GOT3 (cell line): ENCODE data around the gene ZNF333.

Experiments
- DNase-seq: peaks from one replicate; lab custom pipeline; 2025; ENCODE audit warnings: mixed read lengths; lab: John Stamatoyannopoulos, UW

ZNF333 gene

DNA sequence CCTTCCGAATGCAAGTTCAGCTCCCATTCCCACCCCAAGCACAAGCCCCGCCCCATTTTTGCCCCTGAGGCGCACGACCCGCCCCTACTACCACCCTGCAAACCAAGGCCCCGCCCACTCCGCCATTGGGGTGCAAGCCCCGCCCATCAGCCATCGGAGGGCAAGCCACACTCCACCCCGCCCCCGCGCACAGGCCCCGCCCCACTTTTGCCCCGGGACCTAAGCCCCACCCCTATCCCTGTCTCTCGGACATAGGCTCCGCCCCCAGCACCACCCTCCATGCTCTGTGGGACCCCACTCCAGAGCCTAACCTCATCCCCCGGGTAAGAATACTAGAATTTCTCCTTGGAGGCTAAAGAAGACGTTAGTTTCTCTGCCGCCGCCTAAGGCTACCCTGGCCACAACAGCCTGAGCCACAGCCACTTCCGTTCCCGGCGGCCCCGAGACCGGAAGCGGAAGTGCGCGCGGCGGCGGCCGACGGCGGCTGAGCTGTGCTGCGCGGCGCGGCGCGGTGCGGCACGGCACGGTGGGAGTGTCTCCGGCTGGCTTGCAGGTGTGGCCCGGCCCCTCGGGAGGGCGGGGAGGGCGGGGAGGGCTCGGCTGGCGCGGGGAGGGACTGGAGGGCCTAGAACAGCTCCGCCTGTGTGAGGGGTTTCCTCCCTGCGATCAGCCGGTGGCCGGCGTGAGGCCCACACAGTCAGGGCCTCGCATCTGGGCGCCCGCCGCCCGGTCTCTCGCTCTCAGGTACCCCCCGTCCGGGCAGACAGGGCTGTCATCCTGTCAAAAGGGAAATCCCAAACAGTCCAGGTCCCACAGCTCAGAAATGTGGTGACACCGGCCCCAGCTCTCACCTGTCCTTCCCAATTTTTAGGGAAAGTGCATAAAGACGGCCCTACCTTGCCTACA lies at the start of gene ZNF333:
ZNF333 (plus strand) TSS at position 451 of the 906 bp plus-strand sequence. CDS start 3,444 bp downstream, outside the sequence.
- DNase-seq, result peak; percentile 82

- DNase-seq, result no peak
Measured at GRCh38 chr19:14648506-14648905, 41.3 kb upstream of the ZNF333 start.

GRCh38 chr19:14649020-14649419 lies 40.8 kb upstream of the ZNF333 start:
- DNase-seq, result no peak

DNA sequence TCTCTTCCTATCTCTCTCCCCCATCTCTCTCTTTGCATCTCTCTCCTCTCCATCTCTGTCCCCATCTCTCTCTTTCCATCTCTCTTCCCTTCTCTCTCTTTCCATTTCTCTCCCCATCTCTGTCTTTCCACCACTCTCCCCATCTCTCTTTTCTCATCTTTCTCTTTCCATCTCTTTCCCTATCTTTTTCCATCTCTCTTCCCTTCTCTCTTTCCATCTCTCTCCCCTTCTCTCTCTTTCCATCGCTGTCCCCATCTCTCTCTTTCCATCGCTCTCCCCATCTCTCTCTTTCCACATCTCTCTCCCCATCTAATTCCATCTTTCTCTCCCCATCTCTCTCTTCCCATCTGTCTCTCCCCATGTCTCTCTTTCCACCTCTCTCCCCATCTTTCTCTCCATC lies 39.7 kb upstream of the ZNF333 start:
- no peak for DNase-seq

DNA sequence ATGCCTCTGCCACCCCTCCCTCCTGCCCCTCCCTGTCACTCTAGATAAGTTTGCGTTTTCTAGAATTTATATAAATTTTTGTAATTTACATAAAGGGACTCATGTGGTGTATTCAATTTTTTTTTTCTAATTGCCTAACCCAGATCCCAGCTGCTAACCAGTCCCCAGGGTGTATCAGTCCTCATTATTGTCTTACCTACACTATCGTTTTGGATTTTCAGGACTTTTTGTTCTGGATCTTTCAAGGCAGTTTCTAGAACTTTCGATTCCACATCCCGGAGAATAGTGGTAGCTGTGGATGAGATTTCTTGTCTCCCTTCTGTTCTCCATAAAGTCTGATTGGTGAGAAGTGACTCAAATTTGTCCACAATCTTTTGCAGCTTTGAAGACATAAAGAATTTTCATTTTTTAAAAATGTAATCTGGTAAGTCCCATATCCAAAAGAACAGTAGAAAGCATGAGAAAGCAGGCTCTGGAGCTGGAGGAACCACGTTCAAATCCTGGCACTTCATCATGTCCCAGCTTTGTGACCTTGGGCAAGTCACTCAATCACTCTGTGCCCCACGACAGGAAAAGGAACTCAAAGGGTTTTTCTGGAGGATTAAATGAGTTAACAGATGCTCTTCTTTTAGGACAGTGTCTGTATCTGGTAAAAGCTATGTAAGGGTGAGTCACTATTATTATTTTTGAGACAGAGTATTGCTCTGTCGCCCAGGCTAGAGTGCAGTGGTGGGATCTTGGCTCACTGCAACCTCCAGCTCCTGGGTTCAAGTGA lies 34.9 kb upstream of the ZNF333 start:
- no peak for DNase-seq

- DNase-seq, result no peak
Measured at GRCh38 chr19:14655726-14656125, 34.1 kb upstream of the ZNF333 start.

GRCh38 chr19:14659874-14660489 lies 29.9 kb upstream of the ZNF333 start:
- no peak for DNase-seq

GRCh38 chr19:14661372-14661924 lies 28.4 kb upstream of the ZNF333 start:
- DNase-seq, result no peak

GRCh38 chr19:14669940-14670339 lies 19.9 kb upstream of the ZNF333 start:
- DNase-seq, result no peak

DNA sequence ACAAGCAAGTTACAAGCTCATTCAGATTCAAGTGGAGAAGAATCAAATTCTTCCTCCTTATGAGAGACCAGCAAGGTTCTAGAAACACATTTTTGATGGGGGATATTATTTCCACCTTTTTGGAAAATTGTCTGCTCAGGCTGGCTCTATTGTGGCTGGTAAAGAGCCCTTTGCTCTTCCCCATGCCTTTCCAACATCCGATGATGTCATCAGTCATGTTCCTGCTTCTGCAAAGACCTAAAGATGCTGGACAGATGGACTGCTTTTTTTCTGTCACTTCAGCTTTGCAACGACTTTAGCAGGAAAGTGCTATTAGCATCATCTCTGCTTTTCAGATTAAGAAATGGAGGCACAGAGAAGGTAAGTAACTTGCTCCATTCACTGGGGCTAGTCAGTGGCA lies 19.4 kb upstream of the ZNF333 start:
- DNase-seq, result no peak

GRCh38 chr19:14672188-14672872 lies 17.5 kb upstream of the ZNF333 start:
- DNase-seq, result no peak

GRCh38 chr19:14673088-14673487 lies 16.8 kb upstream of the ZNF333 start:
- DNase-seq, result no peak

GRCh38 chr19:14674764-14675163 lies 15.1 kb upstream of the ZNF333 start, which contains the start of gene ADGRE3:
ADGRE3 (minus strand) TSS chr19:14674844; CDS start chr19:14674770, 74 bp downstream.
- DNase-seq, result no peak

DNA sequence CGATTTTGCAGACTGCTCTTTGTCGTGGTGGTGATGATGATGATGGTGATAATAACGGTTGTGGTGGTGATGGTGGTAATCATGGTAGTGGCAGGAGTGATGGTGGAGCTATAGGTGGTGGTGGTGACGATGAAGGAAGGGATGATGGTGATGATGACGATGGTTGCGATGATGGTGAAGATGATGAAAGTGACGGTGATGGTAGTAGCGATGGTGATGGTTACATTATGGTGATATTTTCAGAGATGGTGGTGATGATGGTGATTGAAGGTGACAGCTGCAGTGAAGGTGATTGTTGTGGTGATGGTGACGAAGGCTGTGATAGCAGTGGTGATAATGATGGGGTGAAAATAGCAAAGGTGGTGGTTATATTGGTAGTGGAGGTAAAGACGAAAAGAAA lies 13.1 kb upstream of the ZNF333 start:
- no peak for DNase-seq

GRCh38 chr19:14677464-14677863 lies 12.4 kb upstream of the ZNF333 start:
- no peak for DNase-seq

- no peak for DNase-seq
Measured at GRCh38 chr19:14678199-14678598, 11.6 kb upstream of the ZNF333 start.

- no peak for DNase-seq
Measured at GRCh38 chr19:14682084-14682483, 7.8 kb upstream of the ZNF333 start.

GRCh38 chr19:14683439-14683838 lies 6.4 kb upstream of the ZNF333 start:
- no peak for DNase-seq

DNA sequence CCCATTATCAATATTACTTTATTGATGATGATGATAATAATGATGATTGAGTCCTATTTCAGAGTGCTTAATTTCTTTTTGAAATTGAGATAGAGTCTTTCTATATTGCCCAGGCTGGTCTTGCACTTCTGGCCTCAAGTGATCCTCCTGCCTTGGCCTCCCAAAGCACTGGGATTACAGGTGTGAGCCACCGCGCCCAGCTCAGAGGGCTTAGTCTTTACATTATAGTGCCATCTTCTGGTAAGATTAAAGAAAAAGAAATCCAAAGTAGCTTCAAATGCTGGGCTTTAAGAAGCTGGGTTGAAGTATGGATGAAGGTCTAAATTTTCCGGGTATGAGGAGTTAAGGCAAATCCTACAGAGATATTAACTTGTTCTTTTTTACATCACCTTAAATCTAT lies 3.4 kb upstream of the ZNF333 start:
- no peak for DNase-seq

DNA sequence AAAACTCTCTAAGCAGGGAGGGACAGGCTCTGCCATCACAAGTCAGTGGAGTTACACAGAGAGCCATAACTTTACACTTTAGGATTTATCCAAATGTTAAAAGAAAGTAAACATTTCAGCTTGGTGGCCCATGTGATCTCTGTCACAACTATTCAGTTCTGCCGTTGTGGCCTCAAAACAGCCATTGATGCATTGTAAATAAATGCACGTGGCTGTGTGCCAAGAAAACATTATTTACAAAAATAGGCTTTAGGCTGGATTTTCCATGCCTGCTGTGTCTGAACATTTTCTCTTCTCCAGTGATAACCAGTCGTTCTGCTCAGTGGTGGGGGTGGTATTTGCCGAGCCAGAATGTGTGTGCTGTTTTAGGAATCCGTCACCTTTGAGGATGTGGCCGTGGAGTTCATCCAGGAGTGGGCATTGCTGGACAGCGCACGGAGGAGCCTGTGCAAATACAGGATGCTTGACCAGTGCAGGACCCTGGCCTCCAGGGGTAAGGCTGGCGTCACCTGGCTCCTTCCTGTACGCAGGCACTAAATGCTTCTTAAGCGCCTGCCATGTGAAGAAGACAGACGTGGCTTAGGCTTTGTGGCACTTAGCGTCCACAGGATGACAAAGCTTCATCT lies 4.9 kb downstream of the ZNF333 start:
- DNase-seq, result no peak

DNA sequence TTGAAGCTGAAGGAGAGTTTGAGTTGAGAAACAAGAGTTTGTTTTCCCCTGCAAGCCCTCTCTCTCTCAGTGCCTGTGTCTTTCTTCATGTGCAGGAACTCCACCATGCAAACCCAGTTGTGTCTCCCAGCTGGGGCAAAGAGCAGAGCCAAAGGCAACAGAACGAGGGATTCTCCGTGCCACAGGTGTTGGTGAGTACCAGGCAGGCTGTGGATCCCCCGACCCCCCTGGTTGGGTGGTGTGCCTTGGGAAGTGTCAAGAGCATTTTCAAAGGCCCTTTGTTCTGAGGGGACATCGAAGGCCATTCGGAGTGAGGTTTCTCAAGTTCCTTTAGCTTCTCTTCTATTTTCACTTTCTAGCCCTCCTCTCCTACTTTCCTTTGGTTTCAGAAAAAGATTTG lies 5.6 kb downstream of the ZNF333 start:
- DNase-seq, result no peak
